Transverse colon (tissue), 4 donors: ENCODE results near the gene ZSWIM4. TPM values are rescaled to one million over a fixed set of nuclear protein-coding genes. Genes with fewer than 3 reads are reported as not detected.

Source experiments
- DNase-seq: peaks from one replicate; pipeline ENCODE4 v3.0.0-alpha.2; 2019
- H3K27ac ChIP-seq, 4 donors: fragments of 200-600 bp; sonication (generic); 2 replicates each; pipeline ENCODE4 v1.5.1; 2016 to 2018; ENCODE audit warnings: inconsistent platforms in 4 of 4
- H3K27me3 ChIP-seq: fragments of 200-600 bp; sonication (generic); 2 replicates; pipeline ENCODE4 v1.5.1; 2017; ENCODE audit warnings: inconsistent platforms
- H3K36me3 ChIP-seq, 4 donors: fragments of 200-600 bp; sonication (generic); 2 replicates each; pipeline ENCODE4 v1.5.1; 2017 to 2019; ENCODE audit warnings: inconsistent platforms in 4 of 4
- H3K4me1 ChIP-seq, 4 donors: fragments of 200-600 bp; sonication (generic); 2 replicates each; pipeline ENCODE4 v1.5.1; 2017 to 2020; ENCODE audit warnings: inconsistent platforms in 4 of 4
- H3K4me3 ChIP-seq, 4 donors: fragments of 200-600 bp; sonication (generic); 1 replicate in 1 of 4; 2 replicates in 3 of 4; pipeline versions ENCODE4 v1.5.1 to v1.6.1; 2017 to 2019; ENCODE audit warnings: inconsistent platforms in 4 of 4
- H3K9me3 ChIP-seq, 2 donors: fragments of 200-600 bp; sonication (generic); 2 replicates each; pipeline ENCODE4 v1.5.1; 2017 to 2019; ENCODE audit warnings: inconsistent platforms in 2 of 2
- EP300 ChIP-seq: sonication (generic); formaldehyde crosslinking; IDR thresholded peaks from one replicate; pipeline ENCODE4 v1.6.1; 2017; ENCODE audit warnings: antibody characterized with exemption, low read depth
- POLR2A ChIP-seq: fragments of 450-650 bp; IDR thresholded peaks from one replicate; pipeline ENCODE4 v1.6.1; 2016; ENCODE audit warnings: antibody characterized with exemption, mild to moderate bottlenecking, moderate library complexity
- POLR2AphosphoS5 ChIP-seq, 3 donors: sonication (generic); formaldehyde crosslinking; IDR thresholded peaks; one replicate each; pipeline ENCODE4 v1.6.1; 2016; ENCODE audit warnings: antibody characterized with exemption in 3 of 3
- WGBS, 2 donors: methylation state at CpG; one replicate each; pipeline ENCODE4 v1.1.5; 2018; ENCODE audit warnings: low coverage in 1 of 2; 5-methylcytosine and 5-hydroxymethylcytosine counted together
- in situ Hi-C, 4 donors: fragments of 200-750 bp; cut with MboI; loops; one replicate each; pipeline versions ENCODE4 v1.15.0 to v1.15.1; 2017; ENCODE audit warnings: low sequenced_read_pairs in 3 of 4, low pct_ligation_motif_present in 1 of 4, low pct_unique_long_range_greater_than_20kb in 1 of 4
- intact Hi-C: fragments of 100-400 bp; cut with DNase I; formaldehyde crosslinking; loops from one replicate; pipeline ENCODE4 v1.15.1; 2023; ENCODE audit warnings: low total_unique reads
- total RNA-seq, 4 donors: library from RNA; depleted of rRNA; stranded (reverse); fragments of >200 nt; gene quantifications; one replicate each; pipeline ENCODE4 v1.1.0, GENCODE V29; 2016
- TF ChIP-seq, protein P1 (sequence below), 5 experiments: fragments of 200-600 bp in 3 of 5; fragments of 450-650 bp in 2 of 5; sonication (generic) in 3 of 5; IDR thresholded peaks; 1 replicate in 2 of 5; 2 replicates in 3 of 5; pipeline ENCODE4 v1.5.1; 2016 to 2017; ENCODE audit warnings: antibody characterized with exemption in 5 of 5, inconsistent platforms in 3 of 5, mild to moderate bottlenecking in 2 of 5, moderate library complexity in 1 of 5

ZSWIM4 gene
- total RNA-seq, 4 donors from 2014 or later: 2.3 to 5.1 (median 2.9) TPM

GRCh38 chr19:13870873-13871272, 75.6 kb downstream of the ZSWIM4 start:
- Histone ChIP-seq H3K4me1 (peaks cover 5 to 18% (median 12%) of the 10 kb centered on the region in 4 donors), H3K36me3 (no peaks in the 10 kb centered on the region), H3K9me3 (no peaks in the 10 kb centered on the region), H3K27me3 (no peaks in the 10 kb centered on the region), H3K27ac (no peak overlapping the region), H3K4me3 (no peak overlapping the region)
- WGBS, 2 donors: 90% methylated on average over 4 of the region's 4 CpGs; no CpG with 5 or more reads in 1 of the 2 donors
- intact Hi-C loops (no loop called here), in situ Hi-C loops (loop anchor here (10.0 to 25.0 kb wide), 5 partner anchors 109 to 284 kb away; partner anchors contain the start of genes MISP3 (in 2 of the 4), C19orf53 (in 1 of the 4), MRI1 (in 1 of the 4) and PALM3 (in 1 of the 4))
- no peak for TF ChIP-seq POLR2A
- no peak for TF ChIP-seq POLR2AphosphoS5 (IDR thresholded peaks at IDR 0.05)
- TF ChIP-seq, protein P1, sequence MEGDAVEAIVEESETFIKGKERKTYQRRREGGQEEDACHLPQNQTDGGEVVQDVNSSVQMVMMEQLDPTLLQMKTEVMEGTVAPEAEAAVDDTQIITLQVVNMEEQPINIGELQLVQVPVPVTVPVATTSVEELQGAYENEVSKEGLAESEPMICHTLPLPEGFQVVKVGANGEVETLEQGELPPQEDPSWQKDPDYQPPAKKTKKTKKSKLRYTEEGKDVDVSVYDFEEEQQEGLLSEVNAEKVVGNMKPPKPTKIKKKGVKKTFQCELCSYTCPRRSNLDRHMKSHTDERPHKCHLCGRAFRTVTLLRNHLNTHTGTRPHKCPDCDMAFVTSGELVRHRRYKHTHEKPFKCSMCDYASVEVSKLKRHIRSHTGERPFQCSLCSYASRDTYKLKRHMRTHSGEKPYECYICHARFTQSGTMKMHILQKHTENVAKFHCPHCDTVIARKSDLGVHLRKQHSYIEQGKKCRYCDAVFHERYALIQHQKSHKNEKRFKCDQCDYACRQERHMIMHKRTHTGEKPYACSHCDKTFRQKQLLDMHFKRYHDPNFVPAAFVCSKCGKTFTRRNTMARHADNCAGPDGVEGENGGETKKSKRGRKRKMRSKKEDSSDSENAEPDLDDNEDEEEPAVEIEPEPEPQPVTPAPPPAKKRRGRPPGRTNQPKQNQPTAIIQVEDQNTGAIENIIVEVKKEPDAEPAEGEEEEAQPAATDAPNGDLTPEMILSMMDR (IDR thresholded peaks at IDR 0.05): no peak
- TF ChIP-seq EP300: no peak
- no peak for DNase-seq

DNA sequence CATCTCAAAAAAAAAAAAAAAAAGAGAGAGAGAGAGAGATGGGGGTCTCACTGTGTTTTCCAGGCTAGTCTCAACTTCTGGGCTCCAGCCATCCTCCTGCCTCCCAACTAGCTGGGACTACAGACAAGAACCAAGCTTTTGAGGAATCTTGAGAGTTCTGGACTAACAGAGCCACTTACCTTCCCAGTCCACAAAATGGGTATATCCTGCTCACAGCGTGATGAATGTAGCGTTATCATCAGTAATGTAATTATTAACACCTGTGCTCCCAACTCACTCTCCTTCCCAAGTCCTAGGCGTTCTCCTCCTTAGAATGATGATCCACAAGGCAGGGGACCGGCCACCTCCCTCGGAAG, 77.1 kb downstream of the ZSWIM4 start:
- DNase-seq: no peak
- H3K27me3 ChIP-seq: no peaks in the 10 kb centered on the region
- 28% methylated on average over 5 of the region's 5 CpGs; no CpG with 5 or more reads in 1 of the 2 donors for WGBS, 2 donors
- TF ChIP-seq EP300 (no peak), POLR2AphosphoS5 (IDR thresholded peaks at IDR 0.05) (no peak), POLR2A (no peak)
- no peaks in the 10 kb centered on the region for H3K9me3 ChIP-seq
- in situ Hi-C loops: loop anchor here (10.0 to 25.0 kb wide), 5 partner anchors 110 to 285 kb away; partner anchors contain the start of genes MISP3 (in 2 of the 4), C19orf53 (in 1 of the 4), MRI1 (in 1 of the 4) and PALM3 (in 1 of the 4)
- no peak overlapping the region for H3K27ac ChIP-seq
- peaks cover 0 to 12% (median 7%) of the 10 kb centered on the region in 4 donors for H3K4me1 ChIP-seq
- intact Hi-C loops: no loop called here
- peak overlapping the region in 3 of 4 donors; percentile 36 to 53 (median 41) for H3K4me3 ChIP-seq
- H3K36me3 ChIP-seq: no peaks in the 10 kb centered on the region

DNA sequence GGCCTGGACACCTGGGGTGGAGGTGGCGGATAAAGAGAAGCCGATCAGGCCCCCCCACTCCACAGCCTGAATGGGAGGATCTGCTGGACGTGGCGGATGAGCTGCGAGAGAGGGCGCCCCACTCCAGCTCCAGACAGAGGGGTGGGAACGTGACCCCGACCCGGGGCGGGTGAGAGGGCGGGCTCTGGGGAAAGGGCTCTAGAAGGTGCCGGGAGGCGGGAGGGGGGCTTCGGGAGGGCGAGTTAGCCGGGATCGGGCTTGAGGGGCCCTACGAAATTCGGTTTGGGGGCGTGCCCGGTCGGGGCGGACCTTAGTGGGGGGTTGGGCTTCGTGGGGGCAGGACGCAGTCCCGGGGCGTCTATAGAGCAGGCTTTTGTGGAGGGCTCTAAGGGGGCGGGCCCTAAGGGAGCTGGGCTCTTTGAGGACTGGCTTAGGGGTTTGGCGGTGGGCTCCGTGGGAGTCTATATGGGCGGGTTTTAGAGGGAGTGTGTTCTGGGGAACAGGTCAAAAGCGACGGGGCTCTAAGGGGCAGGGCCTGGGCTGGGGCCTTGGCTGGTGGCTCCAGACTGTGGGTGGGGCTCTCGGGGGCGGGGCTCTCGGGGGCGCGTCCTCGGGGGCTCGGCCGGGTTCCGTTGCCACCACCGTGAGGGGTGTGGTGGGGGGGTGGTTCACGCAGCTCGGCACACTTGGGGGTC, 77.6 kb downstream of the ZSWIM4 start:
- Histone ChIP-seq H3K4me3 (peak overlapping the region; percentile 27 to 53 (median 38)), H3K27me3 (no peaks in the 10 kb centered on the region), H3K36me3 (no peaks in the 10 kb centered on the region), H3K9me3 (no peaks in the 10 kb centered on the region), H3K27ac (peak overlapping the region in 3 of 4 donors; percentile 19 to 43 (median 26)), H3K4me1 (peaks cover 0 to 12% (median 7%) of the 10 kb centered on the region in 4 donors)
- 3 to 20% methylated on average over 1 to 38 of the region's 45 CpGs for WGBS, 2 donors
- intact Hi-C loops (no loop called here), in situ Hi-C loops (loop anchor here (10.0 to 25.0 kb wide), 5 partner anchors 111 to 286 kb away; partner anchors contain the start of genes MISP3 (in 2 of the 4), C19orf53 (in 1 of the 4), MRI1 (in 1 of the 4) and PALM3 (in 1 of the 4))
- TF ChIP-seq POLR2AphosphoS5 (IDR thresholded peaks at IDR 0.05) (no peak), EP300 (no peak), POLR2A (no peak)
- TF ChIP-seq, protein P1 (IDR thresholded peaks at IDR 0.05): peak in 3 of 5 experiments; percentile 8 to 31 (median 26)
- no peak for DNase-seq

- Histone ChIP-seq H3K27me3 (no peaks in the 10 kb centered on the region), H3K9me3 (no peaks in the 10 kb centered on the region), H3K4me3 (no peak overlapping the region), H3K27ac (no peak overlapping the region), H3K4me1 (peaks cover 0 to 12% (median 7%) of the 10 kb centered on the region in 4 donors), H3K36me3 (no peaks in the 10 kb centered on the region)
- intact Hi-C loops (no loop called here), in situ Hi-C loops (loop anchor here (10.0 to 25.0 kb wide), 5 partner anchors 112 to 287 kb away; partner anchors contain the start of genes MISP3 (in 2 of the 4), C19orf53 (in 1 of the 4), MRI1 (in 1 of the 4) and PALM3 (in 1 of the 4))
- 20 to 74% methylated on average over 1 to 33 of the region's 35 CpGs for WGBS, 2 donors
- DNase-seq: no peak
- TF ChIP-seq, protein P1 (IDR thresholded peaks at IDR 0.05): no peak
- TF ChIP-seq EP300 (no peak), POLR2AphosphoS5 (IDR thresholded peaks at IDR 0.05) (no peak), POLR2A (no peak)
Observed at GRCh38 chr19:13873834-13874515, 78.7 kb downstream of the ZSWIM4 start.
